ENCODE measurements around the gene ELF1.
"Not testable (repeated sequence)": the region's sequence is repeated elsewhere in the genome, so short reads cannot be mapped to it uniquely, and the experiment has no call there.

ELF1 gene

DNA sequence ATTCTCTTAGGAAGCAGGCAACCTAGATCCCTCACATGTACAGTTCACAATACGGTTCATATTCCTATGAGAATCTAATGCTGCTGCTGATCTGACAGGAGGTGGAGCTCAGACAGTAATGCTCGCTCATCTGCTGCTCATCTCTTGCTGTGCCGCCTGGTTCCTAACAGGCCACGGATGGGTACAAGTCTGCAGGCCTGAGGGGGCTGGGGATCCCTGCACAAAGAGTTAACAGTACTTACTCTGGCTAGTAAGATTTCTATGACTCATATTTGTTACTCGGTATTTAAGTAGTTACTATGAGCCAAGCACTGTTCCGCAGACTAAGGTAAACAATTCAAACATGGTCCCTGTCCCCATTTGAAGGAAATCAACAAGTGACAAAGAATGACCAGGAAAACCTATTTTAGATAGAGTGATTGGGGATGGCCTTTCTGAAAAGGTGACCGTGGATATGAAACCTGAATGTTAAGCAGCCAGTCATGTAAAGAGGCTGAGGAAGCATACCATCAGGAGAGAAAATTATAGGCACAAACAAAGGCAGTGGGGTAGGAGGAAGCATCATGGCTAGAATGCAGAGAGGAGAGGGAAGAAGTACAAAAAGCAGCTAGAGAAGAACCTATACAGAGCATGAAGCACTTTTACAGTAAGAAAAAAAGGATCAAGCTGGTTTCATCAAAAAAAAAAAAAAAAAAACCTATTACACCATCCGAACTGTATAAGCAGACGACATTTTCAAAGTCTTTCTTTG lies 21.6 kb upstream of the ELF1 start:
- DNase-seq = no peak

DNA sequence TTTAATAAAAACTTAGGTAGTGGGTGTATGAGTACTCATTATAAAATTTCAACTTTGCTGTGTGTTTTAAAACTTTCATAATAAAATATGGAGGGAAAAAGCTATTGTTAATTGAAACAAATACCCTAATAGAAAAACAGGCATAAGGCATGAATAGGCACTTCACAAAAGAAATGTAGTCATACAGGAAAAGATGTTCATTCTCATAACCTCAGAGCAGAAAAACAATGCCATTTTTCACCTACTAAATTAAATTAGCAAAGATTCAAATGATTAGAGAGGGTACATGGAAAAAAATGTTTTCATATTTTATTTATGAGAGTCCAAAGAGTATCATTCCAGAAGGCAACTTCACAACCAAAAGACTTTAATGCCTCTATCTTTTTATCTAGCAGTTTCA lies 20.6 kb upstream of the ELF1 start:
- DNase-seq = no peak

DNA sequence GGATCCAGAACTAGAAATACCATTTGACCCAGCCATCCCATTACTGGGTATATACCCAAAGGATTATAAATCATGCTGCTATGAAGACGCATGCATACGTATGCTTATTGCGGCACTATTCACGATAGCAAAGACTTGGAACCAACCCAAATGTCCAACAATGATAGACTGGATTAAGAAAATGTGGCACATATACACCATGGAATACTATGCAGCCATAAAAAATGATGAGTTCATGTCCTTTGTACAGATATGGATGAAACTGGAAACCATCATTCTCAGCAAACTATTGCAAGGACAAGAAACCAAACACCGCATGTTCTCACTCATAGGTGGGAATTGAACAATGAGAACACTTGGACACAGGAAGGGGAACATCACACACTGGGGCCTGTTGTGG lies 17.4 kb upstream of the ELF1 start:
- not testable (repeated sequence) for DNase-seq

DNA sequence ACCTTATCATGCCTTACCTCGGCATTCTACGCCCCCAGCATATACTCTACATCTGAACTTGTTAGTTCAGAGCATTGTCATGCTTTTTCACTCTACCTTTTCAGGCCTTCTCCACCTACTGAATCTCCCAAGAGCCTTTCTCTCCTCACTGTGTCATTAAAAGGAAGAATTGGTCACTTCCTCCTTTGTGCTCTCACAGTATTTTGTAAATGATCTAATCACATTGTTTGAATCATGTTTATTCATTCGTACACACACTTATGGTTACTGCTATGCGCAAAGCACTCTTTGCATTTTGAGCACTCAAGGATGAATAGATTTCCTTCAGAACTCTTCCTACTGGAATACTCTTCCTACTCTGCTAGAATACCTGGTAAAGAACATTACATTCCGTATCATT lies 15.8 kb upstream of the ELF1 start:
- DNase-seq = no peak

DNA sequence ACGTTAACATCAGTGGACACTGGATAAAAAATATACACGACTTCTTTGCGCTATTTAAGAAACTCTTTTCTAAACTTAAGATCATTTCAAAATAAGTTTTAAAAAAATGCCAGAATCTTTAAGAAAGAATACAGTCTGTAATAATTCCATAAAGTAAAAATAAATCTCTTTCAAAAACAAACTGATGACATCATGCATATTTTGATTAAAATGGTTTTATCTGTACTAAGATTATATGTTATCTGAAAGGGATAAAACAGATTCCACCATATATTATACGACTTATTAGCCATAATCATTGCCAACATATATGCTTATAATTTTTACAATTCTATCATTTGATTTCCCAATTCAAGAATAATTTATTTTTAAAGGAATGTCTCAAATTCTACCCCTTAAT lies 15.3 kb upstream of the ELF1 start:
- no peak for DNase-seq

DNA sequence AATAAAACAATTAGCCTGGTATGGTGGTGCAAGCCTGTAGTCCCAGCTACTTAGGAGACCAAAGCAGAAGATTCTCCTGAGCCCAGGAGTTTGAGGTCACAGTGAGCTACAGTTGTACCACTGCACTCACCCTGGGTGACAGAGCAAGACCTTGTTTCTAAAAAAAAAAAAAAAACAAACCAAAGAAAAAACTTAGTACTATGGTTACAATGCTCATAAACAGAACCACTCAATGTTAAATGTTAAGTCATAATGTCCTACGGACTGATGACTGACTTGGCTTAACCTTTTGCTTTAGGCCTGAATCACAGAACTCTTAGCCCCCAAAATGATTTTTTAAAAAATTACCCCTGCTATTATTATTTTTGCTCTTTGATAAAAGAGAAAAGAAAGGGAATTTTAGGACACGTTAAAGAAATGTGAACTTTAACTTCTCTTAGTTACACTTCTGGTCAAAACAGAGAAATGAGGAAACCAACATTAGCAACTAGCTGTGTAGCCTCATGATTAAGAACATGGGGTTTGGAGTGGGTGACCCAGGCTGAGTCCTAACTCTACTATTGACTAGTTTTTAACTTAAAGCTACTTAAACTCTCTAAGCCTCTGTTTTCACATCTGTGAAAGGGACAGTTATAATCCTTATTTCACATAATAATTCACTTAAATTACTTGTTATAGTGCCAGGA lies 13.7 kb upstream of the ELF1 start:
- no peak for DNase-seq

DNA sequence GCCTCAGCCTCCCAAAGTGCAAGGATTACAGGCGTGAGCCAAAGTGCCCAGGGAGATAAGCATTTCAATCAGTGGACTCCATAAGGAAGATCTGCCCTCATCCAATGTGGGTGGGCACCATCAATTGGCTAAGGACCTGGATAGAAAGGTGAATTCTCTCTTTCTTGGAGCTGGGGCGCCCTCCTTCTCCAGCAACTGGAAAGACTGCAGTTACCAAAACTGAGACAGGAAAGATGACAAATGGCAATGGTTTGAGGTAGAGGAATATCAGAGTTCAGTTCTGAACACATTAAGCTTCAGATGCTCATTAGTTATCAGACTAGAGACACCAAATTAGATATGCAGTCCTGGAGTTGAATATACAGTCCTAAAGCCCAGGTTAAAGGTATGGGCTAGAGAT lies 10.5 kb upstream of the ELF1 start:
- no peak for DNase-seq

DNA sequence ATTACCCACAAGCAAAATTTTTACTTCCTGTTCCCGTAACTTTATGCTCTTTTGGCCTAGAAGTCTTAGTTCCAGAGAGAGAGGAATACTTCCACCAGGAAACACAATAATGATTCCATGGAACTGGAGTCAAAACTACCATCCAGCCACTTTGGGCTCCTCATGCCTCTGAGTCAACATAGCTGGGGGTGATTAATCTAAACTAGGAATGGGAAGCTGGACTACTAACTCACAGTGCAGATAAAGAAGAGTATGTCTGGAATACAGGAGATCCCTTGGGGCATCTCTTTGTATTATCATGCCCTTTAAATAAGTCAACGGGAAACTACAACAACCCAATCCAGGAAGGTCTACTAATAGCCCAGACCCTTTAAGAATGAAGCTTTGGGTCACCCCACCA lies 8.9 kb upstream of the ELF1 start:
- no peak for DNase-seq

DNA sequence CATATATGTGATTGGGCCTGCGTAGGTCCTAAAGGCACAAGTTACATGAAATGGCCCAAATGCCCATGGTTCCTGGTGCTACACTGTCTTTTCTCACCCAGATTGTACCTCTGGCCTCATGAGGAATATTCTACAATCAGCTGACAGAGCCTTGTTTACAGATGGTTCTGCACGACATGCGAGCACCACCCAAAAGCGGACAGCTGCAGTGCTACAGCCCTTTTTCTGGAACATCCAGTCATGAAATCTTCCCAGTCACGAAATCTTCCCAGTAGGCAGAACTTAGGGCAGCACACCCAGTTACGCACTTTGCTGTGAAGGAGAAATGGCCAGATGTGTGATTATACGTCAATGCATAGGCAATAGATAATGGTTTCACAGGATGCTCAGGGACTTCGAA lies 7.7 kb upstream of the ELF1 start:
- DNase-seq = no peak

DNA sequence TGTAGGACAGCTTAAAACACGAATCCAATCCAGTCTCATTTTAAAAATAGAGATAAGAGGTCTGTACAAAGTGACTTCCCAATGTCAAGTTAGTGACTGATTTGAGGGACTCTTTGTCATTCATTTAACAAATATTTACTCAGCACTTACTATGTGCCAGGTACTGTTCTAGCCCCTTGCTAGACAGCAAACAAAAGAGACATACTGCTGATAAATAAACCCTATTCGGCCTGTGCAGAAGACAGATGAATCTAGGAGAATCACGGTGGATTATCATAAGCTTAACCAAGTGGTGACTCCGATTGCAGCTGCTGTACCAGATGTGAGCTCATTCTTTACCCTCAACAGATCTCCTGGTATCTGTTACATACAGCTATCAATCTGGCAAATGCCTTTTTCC lies 6.4 kb upstream of the ELF1 start:
- no peak for DNase-seq

DNA sequence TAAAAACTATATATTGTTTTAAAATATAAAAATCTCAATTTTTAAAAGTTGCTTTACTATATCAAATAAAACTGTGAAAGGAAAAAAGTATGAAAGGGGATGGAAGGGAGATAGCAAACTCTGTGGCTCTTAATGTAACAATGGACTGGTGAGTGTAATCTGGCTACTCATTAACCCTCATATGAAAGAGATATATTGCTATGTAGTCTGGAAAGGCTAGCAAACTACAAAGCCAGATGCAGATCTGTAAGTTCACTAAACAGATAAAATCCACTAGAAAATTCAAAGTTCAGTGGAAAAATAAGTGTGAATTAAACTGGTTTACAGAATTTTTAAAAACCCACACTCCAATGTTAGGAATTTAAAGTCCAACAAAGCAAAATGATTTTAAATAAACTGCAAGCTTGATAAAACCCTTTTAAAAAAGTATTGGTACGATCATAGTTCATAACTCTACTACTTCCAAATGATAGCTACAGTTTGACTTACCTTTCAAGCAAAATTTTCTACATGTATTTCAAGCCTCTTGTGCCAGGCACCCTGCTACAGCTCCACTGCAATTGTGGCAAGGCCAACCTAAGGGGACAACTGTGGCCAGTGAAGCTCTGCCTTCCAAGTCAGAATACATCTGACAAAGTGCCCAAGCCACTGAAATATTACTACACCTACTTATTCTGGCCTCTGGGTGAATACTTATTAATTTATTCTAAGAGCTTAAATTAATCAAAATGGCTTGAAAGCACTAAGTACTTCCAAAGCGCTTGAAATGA lies 647 bp upstream of the ELF1 start:
- DNase-seq = no peak

DNA sequence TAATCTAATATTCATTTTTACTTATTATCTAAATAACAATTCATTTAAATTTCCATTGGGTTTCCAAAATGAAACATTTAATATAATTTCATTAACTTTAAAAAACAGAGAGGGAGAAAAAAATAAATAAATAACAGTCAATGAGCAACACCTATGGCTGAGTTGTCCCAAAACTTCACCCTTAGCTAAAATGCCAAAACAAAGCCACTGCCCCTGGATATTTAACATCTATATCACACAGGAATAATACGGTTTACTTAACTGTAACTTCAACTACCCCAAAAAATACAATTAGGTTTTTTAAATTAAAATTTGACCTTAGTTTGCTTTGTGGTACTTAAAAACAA lies 541 bp downstream of the ELF1 start:
- no peak for DNase-seq

DNA sequence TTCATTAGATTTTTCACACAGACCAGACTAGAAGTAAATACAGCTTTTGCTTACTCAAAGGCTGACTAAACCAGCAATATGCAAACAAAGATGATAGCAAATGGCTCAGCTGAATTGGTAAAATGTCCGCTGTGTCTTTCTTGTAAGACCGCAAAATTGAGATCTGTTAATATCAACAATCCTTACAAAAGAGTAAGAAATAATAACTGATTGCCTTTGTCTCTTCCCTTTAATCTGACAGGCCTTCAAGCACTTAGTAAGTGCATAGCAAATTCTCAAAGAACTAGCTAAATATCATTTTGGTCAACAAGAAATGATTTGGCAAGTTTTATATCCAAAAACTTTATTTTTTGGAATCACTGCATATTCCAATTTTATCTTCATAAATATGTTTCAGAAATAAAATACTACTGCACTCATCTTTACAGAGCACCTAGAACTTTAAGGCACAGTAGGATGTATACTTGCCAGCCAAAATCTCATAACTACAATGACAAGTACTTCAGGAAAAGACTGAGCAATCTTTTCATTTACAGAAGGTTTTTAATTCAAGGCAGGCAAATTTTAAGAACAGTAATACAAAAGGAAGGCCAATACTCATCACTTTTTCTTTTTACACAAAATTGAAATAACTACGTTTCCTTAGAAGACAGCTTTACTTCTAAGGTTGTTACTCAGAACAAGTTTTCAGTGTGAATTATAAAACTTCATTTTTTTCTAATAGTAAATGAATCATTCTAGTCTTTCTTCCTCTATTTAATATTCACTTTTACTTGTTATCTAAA lies 1.1 kb downstream of the ELF1 start:
- no peak for DNase-seq

DNA sequence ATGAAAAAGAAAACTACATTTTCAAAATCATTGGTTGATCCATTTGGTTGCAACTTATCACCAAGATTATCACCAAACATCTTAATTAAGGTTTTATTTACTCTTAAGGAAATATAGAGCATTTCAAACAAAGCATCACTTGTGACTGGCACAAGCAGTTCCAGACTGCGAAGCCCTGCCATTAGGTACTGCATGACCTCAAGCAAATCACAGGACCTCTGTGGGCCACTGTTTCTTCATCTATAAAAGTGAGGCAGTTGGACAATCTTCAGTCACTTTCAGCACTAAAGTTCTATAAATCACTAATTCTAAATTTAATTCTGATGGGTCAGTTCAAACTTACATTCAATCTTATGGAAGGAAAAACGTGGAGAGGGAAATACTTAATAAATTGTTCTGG lies 2.0 kb downstream of the ELF1 start:
- peak; percentile 36 for DNase-seq

DNA sequence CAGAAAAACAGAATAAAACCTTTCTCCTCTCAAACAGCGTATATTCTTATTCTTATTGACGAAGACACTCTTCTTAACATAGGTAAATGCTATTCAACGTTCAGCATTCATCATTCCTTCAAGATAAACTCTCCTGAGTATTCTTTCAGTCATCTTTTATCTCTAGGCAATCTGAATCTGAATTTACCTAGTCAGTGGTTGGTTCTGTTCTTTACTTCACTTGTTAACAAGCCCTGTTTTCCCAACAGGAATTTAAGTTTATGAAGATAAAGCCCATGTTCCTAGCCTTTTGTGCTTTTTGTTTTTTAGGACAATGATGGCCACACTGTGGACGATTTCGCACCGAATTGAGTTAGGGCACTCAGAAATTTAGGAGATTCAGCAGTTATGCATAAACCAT lies 3.2 kb downstream of the ELF1 start:
- no peak for DNase-seq

DNA sequence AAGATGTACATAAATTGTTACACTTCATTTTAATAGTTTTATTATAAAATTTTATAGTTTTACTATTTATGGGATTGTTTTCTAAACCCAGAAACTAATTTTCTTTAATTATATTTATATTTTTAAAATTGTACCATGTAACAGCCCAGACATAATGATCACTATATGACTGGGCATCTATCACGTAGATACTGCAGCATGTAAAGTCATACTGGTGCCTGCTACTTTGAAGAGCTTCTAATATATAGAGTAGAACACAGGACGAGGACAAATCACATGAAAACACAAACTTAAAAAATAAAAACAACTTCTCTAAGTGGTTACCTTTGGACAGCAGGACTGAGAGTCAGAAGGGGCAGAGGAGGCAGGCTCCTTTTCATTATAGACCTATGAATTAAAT lies 5.3 kb downstream of the ELF1 start:
- no peak for DNase-seq

DNA sequence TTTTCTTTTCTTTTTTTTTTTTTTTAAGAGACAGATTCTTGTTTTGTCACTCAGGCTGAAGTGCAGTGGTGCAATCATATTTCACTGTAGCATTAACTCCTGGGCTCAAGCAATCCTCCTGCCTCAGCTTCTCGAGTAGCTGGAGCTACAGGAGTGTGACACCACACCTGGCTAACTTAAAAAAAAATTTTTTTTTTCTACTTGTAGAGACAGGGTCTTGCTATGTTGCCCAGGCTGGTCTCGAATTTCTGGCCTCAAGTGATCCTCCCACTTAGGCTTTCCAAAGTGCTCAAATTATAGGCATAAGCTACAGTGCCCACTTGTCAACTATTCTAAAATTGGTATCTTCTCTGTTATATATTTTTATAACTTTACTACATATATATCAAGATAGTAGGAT lies 6.6 kb downstream of the ELF1 start:
- no peak for DNase-seq

DNA sequence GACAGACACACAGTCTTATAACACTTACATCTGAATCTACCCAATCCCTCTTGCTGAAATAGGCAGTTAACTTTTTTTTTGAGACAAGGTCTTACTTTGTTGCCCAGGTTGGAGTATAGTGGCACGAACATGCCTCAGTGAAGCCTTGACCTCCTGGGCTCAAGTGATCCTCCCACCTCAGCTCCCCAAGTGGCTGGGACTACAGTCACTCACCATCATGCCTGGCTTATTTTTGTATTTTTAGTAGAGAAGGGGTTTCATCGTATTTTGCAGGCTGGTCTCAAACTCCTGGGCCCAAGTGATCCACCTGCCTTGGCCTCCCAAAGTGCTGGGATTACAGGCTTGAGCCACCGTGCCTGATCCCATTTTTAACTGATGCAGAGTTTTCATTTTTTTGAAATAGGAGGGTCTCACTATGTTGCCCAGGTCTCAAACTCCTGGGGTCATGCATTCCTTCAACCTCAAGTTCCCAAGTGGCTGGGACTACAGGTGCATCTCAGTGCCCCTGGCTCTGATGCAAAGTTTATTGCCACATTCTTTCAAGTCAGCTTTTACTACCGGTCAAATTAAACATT lies 7.6 kb downstream of the ELF1 start:
- no peak for DNase-seq

DNA sequence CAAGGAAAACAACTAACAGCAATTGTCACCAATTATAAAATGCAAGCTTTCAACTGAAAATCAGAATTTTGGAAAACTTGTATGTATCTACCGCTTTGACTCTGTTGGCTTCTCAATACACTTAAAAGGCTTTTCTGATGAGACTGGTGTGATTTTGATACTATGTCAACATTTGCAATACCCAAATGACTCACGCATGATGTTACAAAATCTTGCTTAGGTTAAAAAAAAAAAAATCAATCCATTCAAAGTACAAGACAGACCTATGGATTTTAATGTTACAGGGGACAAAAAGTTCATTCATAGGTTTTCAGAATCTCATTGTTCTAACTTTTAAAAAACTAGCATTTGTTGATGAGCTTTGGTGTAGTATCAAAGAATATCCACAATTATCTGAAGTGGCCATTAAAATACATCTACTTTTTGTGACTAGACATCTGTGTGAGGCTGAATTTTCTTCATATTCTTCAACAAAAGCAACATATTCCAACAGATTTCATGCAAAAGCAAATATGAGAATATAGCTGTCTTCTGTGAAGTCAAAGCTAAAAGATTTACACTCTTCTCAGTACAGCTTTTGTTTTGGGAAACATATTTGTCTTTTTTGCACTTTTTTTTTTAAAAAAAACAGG lies 10.7 kb downstream of the ELF1 start:
- no peak for DNase-seq

DNA sequence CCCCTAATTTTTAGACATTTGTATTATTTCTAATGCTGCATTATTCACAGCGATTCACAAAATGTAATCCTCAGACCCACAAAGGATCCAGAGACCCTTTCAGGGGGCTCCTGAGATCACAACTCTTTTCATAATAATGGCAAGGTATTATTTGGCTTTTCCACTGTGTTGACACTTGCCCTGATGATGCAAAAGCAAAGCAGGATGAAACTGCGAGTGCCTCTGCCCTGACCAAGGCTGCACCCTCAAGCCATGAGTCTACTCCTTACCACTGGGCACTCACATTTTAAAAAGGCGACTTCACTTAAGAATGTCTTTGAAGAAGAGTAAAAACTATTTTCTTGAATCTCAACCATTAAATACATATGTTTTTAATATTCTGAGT lies 11.4 kb downstream of the ELF1 start:
- DNase-seq = no peak

DNA sequence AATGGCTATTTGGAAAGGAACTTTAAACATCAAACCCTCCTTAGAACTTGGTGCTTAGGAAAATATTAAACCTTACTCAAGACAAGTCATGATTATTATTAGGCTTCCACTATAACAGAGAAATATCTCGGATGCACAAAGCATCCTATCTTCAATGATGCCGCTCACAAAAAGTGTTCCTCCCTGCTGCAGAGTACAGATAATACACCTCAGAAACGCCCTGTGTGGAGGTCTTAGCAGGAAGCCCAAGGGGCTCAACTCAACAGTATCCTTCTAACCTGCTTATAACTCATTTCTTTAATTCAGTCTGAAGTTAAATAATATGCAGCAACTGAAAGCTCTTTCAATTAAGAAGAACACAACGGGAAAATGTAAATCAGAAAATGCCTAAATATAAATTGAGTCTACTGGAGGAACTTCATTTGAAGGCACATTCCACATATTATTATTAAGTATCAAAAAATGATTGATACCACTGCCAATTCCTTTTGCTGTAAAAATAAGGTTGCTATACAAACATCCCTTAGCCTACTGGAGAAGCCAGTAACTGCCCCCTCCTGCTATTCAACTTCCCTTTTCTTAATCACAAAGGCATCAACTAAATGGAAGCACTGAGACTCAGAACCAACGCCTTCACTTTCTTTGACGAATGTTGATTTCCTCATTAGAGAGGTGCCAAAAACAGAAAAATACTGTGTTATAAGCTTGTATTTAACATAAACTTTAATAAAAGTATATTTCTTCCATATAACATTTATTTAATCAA lies 12.0 kb downstream of the ELF1 start:
- DNase-seq = no peak

DNA sequence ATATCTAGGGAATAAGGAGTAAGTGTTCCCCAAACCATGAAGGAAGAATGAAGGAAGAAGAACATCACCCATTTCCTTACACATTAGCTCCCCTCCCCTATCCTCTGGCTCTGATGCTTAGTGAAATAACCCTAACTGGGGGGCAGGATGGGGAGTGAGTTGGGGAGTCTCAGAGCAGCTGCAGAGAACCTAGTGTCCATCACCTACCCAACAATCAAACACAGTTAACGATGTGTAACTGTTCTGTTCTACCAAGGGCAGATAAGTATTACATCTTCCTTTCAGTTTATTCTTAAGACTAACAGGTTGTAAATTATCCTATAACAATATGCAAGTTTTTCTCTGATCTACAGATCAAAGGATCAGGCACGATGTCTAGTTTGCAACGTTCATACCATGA lies 12.8 kb downstream of the ELF1 start:
- DNase-seq = no peak
